ENCODE results near the gene MATK. TPM values are rescaled to one million over a fixed set of nuclear protein-coding genes. Genes with fewer than 3 reads are reported as not detected.
"Not testable (repeated sequence)": the region's sequence is repeated elsewhere in the genome, so short reads cannot be mapped to it uniquely, and the experiment has no call there.

MATK gene
- total RNA-seq, 1 donor from 2014 or later, result 0.35 TPM

- no peak for DNase-seq (ENCODE audit: low read depth)
Measured at GRCh38 chr19:3816566-3817218, 30.5 kb upstream of the MATK start.

- not testable (repeated sequence) for DNase-seq (ENCODE audit: low read depth)
Measured at GRCh38 chr19:3816148-3816547, 30.0 kb upstream of the MATK start.

DNA sequence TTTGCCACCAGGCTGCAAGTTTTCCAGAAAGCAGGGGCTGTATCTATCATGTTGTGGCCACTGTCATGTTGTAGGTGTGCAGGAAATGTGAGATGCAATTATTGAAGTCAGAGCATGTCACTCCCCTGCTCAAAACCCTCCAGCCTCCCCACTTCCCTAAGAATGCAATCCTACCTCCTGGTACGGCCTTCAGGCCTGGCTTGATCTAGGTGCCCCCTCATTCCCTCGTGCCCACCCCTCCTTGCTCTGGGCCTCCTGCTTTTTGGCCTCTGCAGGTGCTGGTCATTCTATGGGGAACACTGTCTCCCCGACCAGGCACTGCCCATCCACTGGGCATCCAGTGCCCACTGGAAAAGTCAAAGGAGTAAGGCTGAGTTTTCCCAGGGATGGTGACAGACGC is 28.5 kb upstream of the MATK start:
- DNase-seq (ENCODE audit: low read depth), result no peak

DNA sequence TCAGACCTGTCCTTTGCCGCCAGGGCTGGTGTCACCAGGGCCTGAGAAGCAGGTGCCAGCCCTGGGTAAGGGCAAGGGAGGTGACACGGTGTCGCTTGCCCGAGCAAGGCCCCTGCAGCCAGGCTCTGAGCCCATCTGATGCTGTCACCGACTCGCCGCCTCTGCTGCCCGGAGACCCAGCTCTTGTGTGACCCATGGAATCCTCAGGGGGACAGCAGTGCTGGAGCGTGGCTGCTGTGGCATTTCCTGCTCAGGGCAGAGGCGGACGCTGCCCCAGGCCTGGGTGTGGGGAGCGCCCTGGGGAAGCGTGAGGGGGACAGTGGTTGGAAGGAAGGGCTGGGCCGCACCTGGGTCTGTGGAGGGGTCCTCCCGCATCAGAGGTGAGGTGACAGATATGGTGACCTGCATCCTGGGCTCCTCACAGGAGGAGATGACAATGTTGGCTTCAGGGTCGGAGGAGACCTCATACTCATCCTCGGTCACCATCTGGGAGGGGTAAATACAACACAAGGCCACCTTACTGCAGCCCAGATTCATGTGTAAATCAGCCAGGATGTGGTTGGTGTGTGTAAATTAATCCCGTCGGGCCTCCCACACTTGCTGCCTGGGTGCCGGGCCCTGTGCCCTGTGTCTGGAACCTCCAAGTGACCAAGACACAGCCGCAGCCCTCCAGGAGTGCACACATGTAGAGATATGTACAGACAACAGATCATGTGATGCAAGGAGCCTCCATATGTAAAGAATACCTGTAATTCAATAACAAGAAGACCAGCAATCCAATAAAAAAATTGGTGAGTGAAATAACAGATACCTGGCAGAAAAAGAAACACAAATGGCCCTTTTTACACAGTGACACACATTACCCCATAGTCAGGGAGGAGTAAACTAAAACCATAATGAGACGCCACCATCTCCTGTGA is 27.6 kb upstream of the MATK start:
- DNase-seq (ENCODE audit: low read depth), result no peak

GRCh38 chr19:3810708-3811355 is 24.7 kb upstream of the MATK start:
- DNase-seq (ENCODE audit: low read depth), result no peak

DNA sequence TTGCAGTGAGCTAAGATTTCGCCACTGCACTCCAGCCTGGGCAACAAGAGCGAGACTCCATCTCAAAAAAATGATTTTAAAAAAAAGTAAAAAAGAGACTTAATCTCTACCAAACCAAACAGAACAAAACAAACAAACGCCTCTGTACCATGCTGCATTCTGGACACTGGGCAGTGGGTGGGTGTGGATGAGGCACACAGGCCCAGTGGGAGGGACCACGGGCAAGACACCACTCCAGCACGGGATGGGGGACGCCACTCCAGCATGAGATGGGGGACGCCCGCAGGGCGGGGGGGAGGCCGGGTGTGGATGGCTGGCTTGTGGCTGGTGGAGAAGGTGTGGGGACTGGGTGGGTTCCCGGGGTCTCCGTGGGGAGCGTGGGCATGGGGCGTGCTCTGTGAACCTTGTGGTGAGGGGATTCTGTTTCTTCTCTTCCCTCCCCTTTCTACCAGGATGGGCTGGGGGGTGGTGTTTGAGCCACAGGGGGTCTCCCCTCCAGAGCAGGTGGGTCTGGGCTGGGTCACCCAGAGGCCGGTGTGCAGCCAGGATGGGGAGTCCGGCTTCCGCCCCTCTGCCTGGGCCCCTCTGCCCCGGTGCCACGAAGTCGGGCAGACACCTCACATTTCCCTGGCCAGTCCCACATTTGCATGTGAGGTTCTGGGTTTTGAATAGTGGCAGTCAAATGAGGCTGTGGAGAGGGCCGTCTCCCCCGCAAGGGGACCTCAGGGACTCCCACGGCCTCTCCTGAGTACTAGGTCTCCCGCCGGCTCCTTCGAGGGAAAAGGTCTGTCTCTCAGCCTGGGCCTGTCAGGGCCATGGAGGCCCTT is 23.9 kb upstream of the MATK start:
- no peak for DNase-seq (ENCODE audit: low read depth)

GRCh38 chr19:3808420-3809143 is 22.4 kb upstream of the MATK start:
- DNase-seq (ENCODE audit: low read depth), result no peak

DNA sequence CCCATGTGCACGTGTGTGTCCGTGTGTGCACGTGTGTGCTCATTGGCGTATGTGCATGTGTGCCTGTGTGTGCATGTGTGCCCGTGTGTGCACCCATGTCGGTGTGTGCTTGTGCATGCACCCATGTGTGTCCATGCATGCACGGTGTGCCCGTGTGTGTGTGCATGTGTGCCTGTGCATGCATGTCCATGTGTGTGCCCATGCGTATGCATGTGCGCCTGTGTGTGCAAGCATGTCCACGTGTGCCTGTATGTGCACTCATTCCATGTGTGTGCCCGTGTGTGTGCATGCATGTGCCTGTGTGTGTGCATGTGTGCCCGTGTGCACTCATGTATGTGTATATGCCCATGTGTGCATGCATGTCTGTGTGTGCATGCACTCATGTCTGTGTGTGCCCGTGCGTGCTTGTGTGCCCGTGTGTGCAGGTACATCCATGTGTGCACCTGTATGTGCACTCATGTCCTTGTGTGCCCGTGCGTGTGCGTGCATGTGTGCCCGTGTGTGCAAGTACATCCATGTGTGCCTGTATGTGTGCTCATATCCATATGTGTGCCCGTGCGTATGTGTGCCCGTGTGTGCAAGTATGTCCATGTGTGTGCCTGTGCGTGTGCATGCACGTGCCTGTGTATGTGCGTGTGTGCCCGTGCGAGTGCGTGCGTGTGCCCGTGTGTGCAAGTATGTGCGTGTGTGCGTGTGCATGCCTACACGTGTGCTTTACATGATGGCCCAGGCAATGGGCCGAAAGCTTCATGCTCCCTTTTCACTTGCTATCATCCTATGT is 21.6 kb upstream of the MATK start:
- no peak for DNase-seq (ENCODE audit: low read depth)

DNA sequence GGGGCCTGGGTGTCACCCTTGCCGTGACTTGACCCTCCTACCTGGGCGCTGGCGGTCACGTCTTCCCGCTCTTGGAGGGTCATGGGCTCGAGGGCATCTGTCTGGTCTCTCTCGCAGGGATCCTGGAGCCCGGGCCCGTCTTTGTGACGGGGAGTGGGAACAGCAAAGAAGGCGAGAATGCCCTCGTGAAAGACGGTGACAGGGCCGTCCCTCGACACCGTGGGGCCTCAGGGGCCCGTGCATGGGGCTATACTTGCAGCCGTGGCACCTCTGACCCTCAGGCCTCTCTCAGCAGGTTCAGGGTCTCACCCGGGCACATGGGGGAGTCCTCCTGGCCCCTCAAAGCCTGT is 20.9 kb upstream of the MATK start:
- no peak for DNase-seq (ENCODE audit: low read depth)

- DNase-seq (ENCODE audit: low read depth), result no peak
Measured at GRCh38 chr19:3805859-3806258, 19.7 kb upstream of the MATK start.

GRCh38 chr19:3804429-3804828 is 18.2 kb upstream of the MATK start:
- DNase-seq (ENCODE audit: low read depth), result no peak

GRCh38 chr19:3803986-3804385 is 17.8 kb upstream of the MATK start:
- DNase-seq (ENCODE audit: low read depth), result no peak

DNA sequence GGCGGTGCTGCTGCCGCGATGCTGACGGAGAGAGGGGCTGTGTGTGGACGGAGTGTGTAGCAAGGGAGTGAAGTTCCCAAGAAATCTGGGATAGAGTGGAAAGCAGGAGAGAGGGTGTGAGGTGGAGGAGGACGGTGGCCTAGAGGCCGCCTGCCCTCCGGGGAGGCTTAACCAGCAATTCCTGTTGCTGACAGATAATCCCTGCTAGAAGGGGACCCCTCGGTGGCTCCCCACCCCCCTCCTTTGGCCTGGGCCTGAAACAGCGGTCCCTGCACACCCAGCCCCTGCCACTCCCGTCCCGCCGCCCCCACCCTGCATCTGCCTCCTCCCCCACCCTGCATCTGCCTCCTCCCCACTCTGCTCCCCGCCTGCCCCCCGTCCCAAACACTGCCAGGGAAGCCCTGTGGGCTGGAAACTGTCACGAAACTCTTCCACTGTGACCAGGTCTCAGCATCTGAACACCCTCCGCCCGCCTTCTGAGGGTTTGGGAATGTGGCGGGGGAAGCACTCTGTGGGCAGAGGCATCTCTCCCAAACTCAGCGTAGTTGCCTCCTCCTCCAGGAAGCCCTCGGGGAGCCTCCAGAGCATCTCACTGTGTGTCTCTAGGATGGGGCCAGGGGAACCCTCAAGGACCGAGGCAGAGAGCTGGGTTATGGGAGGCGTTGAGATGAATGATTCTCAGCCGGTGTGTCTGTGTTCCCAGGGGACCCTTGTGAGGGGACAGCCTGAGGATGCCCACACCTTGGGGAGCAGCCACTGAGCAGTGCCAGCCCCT is 17.1 kb upstream of the MATK start:
- DNase-seq (ENCODE audit: low read depth), result no peak

GRCh38 chr19:3801412-3802096 is 15.4 kb upstream of the MATK start:
- no peak for DNase-seq (ENCODE audit: low read depth)

GRCh38 chr19:3800996-3801395 is 14.8 kb upstream of the MATK start:
- DNase-seq (ENCODE audit: low read depth), result no peak

GRCh38 chr19:3798137-3798536 is 12.0 kb upstream of the MATK start:
- no peak for DNase-seq (ENCODE audit: low read depth)

DNA sequence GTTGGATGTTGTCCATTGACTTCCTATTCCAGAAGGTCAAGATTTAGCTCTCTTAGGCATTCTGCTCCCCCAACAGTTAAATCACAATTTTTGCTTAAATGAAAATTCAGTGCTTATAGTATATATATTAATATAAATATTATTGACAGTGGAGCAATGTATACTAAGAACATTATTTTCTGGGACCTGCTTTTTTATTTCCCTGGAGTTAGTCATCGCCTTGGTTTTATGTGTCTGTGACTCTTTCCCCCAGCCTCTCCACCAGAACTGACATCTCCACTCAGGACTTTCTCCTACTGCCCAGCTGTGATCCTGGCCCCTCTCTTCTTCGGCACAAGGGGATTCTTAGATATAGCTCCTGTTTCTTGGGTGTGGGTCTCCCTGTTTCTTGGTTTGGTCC is 10.2 kb upstream of the MATK start:
- DNase-seq (ENCODE audit: low read depth), result no peak

GRCh38 chr19:3793799-3794198 is 7.6 kb upstream of the MATK start:
- DNase-seq (ENCODE audit: low read depth), result no peak

DNA sequence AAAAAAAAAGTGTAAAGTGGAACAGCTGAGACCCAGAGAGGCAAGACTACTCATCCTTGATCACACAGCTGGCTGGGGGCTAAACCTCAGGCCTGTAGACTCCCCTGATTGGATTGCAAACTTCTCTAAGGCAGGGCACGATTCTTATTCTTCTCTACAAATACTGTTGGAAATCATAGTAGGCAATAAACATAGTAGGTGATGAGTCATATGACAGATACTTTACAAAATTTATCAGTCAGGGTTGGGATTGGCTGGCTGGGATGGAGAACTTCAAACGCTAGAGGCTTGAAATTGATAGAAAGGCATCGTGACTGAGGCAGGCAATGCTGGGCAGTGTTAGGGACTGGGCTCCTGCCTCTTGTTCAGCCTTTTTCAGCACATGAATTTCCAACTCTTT is 5.9 kb upstream of the MATK start:
- no peak for DNase-seq (ENCODE audit: low read depth)
